ENCODE measurements around the gene DYNLT1. TPM values are rescaled to one million over a fixed set of nuclear protein-coding genes. Genes with fewer than 3 reads are reported as not detected.

DYNLT1 gene
- total and polyA plus RNA-seq, 2 donors from 2014 or later = 145 to 406 TPM

DNA sequence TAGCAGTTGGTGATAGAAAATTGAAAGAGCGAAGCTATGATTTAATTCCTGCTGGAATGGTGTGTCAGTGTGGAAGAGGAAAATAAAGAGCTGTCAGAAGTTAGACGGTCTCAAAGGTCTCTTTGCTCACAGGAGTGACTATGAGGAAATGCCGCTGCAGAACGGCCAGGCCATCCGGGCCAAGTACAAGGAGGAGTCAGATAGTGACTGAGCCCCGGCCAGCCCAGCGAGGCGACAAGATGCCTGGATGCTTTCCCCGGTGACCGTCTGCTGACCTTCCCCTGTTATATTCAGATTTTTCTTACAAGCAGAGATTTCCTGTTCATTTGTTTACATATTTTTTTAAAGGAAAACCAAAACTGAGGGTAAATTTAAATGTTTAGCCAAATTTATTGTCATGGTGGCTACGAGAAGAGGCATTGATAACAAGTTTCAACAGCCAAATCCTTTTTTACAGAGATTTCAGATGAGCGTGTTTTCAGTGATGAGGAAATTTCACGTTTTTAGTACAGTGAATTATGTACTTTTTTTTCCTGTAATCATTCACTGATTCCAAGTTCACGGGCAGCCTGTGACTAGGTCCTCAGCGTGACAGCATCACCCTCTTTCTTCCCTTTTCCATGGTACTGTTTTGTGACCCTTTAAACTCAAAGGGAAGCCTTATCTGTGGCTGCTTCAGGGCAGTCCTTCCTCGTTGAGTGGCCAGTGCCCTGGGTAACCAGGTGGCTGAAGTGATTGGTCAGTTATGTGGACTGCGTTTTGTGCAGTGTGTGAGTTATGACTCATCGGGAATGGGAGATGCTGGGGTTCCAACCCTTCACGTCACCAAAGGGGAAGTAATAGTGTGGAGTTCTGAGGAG is 12.6 kb downstream of the DYNLT1 start:
- intact Hi-C loops (cut with DNase I) = no loop called here
- peak overlapping the region; percentile 51 to 76 for H3K27ac ChIP-seq (ENCODE audit: low read depth in 2 of 2, low read length in 2 of 2)
- peaks cover 5 to 18% (median 8%) of the 10 kb centered on the region in 3 donors for H3K36me3 ChIP-seq (ENCODE audit: control insufficient read depth in 2 of 3, insufficient read depth in 3 of 3, low read length in 3 of 3)
- H3K9ac ChIP-seq (ENCODE audit: low read length in 3 of 3) = peak overlapping the region in 1 of 3 donors; percentile 59
- peak overlapping the region in 2 of 3 donors; percentile 12 to 24 for H3K4me3 ChIP-seq (ENCODE audit: low read length in 3 of 3)
- peak in 3 of 5 donors; percentile 54 to 91 (median 72) for DNase-seq
- no peaks in the 10 kb centered on the region for H3K9me3 ChIP-seq (ENCODE audit: control insufficient read depth in 2 of 3, insufficient read depth in 1 of 3, low read length in 3 of 3)
- FAIRE-seq = peak; percentile 91
- no peaks in the 10 kb centered on the region for H3K27me3 ChIP-seq (ENCODE audit: control insufficient read depth, insufficient read depth, low read length)
- no peak for TF ChIP-seq CTCF (IDR thresholded peaks at IDR 0.05; ENCODE audit: borderline replicate concordance, extremely low read depth, insufficient read depth)
- peaks cover 0 to 8% (median 7%) of the 10 kb centered on the region in 3 donors for H3K4me1 ChIP-seq (ENCODE audit: control insufficient read depth in 2 of 3, insufficient read depth in 2 of 3, low read depth in 1 of 3, low read length in 3 of 3)

DNA sequence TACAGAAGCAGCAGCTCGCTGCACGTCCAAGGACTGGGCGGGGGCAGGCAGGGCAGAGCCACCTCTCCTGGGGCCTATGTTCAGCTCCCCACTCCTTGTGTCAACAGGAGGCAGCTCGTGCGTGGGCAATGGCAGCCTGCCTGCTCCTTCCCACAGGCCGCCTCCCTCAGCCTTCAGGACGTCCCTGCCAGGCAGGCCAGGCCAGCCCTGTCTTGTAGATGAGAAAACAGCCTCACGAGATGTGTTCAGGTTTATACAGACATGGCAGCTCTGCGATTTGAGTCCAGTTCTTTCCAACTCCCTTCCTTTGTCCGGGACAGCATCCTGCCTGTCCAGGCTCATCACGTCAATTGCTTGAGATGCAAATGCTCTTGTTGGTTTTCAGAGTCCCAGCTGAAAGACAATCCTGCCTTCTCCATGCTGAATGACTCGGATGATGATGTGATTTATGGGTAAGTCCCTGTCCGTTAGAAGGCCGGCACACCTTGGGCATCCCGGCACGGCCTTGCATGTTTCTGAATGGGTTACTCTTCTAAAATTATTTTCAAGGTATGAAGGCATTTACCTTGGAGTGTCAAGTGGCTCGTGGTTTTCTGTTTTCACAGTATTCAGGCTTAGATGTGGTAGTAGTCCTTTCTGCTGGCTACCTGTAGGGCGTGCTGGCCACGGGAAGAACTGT is 13.5 kb downstream of the DYNLT1 start:
- peaks cover 7 to 11% (median 7%) of the 10 kb centered on the region in 3 donors for H3K36me3 ChIP-seq (ENCODE audit: control insufficient read depth in 2 of 3, insufficient read depth in 3 of 3, low read length in 3 of 3)
- H3K4me1 ChIP-seq (ENCODE audit: control insufficient read depth in 2 of 3, insufficient read depth in 2 of 3, low read depth in 1 of 3, low read length in 3 of 3) = peaks cover 0 to 13% (median 7%) of the 10 kb centered on the region in 3 donors
- H3K9me3 ChIP-seq (ENCODE audit: control insufficient read depth in 2 of 3, insufficient read depth in 1 of 3, low read length in 3 of 3) = no peaks in the 10 kb centered on the region
- TF ChIP-seq CTCF (IDR thresholded peaks at IDR 0.05; ENCODE audit: borderline replicate concordance, extremely low read depth, insufficient read depth) = no peak
- H3K27me3 ChIP-seq (ENCODE audit: control insufficient read depth, insufficient read depth, low read length) = no peaks in the 10 kb centered on the region
- intact Hi-C loops (cut with DNase I) = no loop called here
- FAIRE-seq = no peak
- peak overlapping the region; percentile 41 to 76 for H3K27ac ChIP-seq (ENCODE audit: low read depth in 2 of 2, low read length in 2 of 2)
- peak overlapping the region in 1 of 3 donors; percentile 43 for H3K9ac ChIP-seq (ENCODE audit: low read length in 3 of 3)
- peak in 2 of 5 donors; percentile 45 to 71 for DNase-seq
- peak overlapping the region in 1 of 3 donors; percentile 24 for H3K4me3 ChIP-seq (ENCODE audit: low read length in 3 of 3)

- FAIRE-seq = no peak
- H3K27ac ChIP-seq (ENCODE audit: low read depth in 2 of 2, low read length in 2 of 2) = no peak overlapping the region
- no peak overlapping the region for H3K4me3 ChIP-seq (ENCODE audit: low read length in 3 of 3)
- H3K9ac ChIP-seq (ENCODE audit: low read length in 3 of 3) = no peak overlapping the region
- TF ChIP-seq CTCF (IDR thresholded peaks at IDR 0.05; ENCODE audit: borderline replicate concordance, extremely low read depth, insufficient read depth) = peak; percentile 36
- H3K9me3 ChIP-seq (ENCODE audit: control insufficient read depth in 2 of 3, insufficient read depth in 1 of 3, low read length in 3 of 3) = no peaks in the 10 kb centered on the region
- intact Hi-C loops (cut with DNase I) = no loop called here
- H3K36me3 ChIP-seq (ENCODE audit: control insufficient read depth in 2 of 3, insufficient read depth in 3 of 3, low read length in 3 of 3) = peaks cover 6 to 7% (median 7%) of the 10 kb centered on the region in 3 donors
- H3K27me3 ChIP-seq (ENCODE audit: control insufficient read depth, insufficient read depth, low read length) = no peaks in the 10 kb centered on the region
- peaks cover 0 to 21% (median 7%) of the 10 kb centered on the region in 3 donors for H3K4me1 ChIP-seq (ENCODE audit: control insufficient read depth in 2 of 3, insufficient read depth in 2 of 3, low read depth in 1 of 3, low read length in 3 of 3)
- peak in 3 of 5 donors; percentile 54 to 73 (median 65) for DNase-seq
Measured at GRCh38 chr6:158629367-158630221, 14.9 kb downstream of the DYNLT1 start.
